ENCODE results near the gene SYT7.
A peak's percentile ranks its signal among the peaks of the same experiment; 100 is the strongest.

The SYT7 gene

GRCh38 chr11:61526956-61527731, 53.7 kb downstream of the SYT7 start:
- in situ Hi-C loops (cut with MboI; ENCODE audit: low pct_unique_long_range_greater_than_20kb, low sequenced_read_pairs) = no loop called here
- DNase-seq = no peak

DNA sequence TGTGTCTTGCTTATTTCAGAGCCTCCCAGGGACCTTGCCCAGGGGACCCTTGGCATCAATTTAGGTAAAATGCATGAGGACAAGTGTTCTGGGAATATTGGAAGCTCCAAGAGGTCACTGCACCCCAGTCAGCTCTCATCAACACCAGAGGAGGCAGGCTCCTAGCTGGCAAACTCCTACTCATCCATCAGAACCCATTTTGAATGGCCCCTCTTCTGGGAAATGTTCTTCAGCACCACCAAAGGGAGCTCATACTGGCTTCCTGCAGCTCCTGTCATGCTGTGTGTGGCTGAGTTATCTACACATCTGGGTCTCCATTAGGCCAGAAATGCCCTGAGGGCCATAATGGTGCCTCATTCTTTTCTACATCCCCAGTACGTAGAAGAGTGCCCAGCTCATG, 54.6 kb downstream of the SYT7 start:
- no peak for DNase-seq
- in situ Hi-C loops (cut with MboI; ENCODE audit: low pct_unique_long_range_greater_than_20kb, low sequenced_read_pairs) = no loop called here

DNA sequence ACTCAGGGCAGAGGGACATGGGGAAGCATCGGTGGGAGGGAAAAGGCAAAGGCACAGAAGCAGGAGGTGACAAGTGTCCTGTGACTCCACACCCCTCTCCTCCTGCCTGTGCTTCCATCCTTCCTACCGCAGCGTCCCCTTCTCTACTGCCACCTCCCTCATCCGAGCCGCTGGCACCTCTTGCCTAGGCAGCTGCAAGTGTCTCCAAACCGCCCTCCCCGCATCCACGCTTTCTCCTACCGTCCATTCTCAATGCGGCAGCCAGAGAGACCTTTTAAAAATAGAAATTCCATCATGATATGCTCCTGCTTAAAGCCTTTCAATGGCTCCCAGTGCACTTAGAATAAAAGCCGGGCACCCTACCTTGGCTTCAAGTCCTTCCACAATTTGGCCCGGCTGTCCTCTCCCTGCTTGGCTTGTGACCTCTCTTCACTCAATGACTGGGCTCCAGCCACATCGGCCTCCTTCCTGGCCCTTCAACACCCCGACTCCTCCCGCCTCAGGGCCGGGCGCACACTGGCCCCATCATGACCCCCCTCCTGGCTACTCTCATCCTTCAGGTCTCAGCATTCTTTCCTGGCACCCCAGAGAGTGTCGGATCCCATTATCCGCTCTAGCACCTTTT, 55.8 kb downstream of the SYT7 start:
- DNase-seq = no peak
- in situ Hi-C loops (cut with MboI; ENCODE audit: low pct_unique_long_range_greater_than_20kb, low sequenced_read_pairs) = no loop called here

DNA sequence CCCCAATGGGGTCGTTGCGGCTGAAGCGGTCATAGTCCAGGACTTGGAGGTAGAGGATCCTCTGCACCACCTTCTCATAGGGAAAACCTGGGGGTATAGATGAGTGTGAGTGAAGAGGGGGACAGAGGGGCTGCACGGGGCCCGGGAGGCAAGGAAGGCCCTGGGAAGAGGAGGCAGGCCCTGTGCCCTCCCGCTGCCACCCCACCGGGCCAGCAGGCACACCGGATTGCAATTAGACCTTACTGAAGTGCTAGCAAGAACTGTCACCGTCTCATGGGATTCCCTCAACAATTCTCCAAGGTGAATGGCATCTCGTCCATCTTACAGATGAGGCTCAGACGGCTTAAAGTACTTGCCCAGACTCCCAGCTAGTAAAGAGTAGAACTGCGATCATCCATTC, 56.4 kb downstream of the SYT7 start:
- DNase-seq = no peak
- in situ Hi-C loops (cut with MboI; ENCODE audit: low pct_unique_long_range_greater_than_20kb, low sequenced_read_pairs) = no loop called here

DNA sequence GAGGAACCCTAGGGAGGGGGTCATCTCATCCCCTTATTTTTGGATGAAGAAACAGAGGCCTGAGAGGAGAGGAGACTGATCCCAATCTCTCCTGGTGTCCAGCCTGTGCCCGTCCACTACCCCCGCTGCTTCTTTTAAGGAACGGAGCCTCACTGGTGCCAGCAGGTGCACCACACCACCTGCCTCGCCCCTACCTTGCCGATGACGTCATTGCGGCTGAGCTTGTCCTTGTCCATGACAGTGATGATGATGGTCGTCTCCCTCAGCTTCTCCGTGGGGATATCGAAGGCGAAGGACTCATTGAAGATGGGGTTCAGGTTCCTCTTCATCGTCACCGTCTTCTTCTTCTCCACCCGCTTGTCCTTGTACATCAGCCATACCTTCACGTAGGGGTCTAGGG, 58.0 kb downstream of the SYT7 start:
- in situ Hi-C loops (cut with MboI; ENCODE audit: low pct_unique_long_range_greater_than_20kb, low sequenced_read_pairs) = no loop called here
- DNase-seq = no peak

- in situ Hi-C loops (cut with MboI; ENCODE audit: low pct_unique_long_range_greater_than_20kb, low sequenced_read_pairs) = no loop called here
- no peak for DNase-seq
Observed at GRCh38 chr11:61518032-61518795, 62.7 kb downstream of the SYT7 start.

DNA sequence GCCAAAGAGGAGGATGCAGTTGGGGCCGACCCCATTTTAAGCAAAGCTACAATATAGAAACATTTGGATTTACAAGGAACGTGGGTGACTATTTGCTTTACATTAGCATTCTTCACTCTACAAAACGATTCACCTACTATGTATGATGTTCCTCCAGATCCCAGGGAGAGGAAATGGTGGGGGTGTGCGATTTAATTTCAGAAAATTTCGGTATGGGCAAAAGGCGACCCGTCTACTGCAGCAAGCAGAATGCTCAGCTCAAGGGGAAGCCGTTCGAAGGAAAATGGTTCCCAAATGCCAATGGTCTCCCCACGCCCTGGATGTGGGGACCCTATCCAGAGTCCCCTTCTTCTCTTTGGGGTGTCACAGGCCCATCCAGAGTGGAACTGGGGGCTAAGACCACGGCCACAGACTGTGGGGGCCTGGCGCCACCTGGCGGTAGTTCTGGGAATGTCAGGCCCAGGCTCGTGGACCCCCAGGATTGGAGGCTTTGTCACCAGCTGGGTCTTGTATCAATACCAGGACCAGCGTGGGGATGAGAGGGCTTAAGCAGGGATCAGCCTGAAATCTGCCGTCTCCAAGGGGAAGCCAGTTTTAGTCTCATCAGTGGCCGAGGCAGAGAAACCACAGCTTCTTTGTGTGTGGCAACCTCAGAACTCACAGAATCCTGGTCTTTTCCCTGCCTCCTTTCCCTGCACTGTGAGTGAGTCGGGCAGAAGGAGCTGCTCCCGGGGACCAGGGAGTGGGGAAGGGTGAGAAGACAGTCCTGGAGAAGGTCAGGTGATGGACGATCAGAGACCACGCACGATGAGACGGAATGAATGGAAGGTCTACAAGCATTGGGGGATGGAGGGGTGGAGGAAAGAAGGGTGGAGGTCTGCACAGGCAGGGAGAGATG, 64.0 kb downstream of the SYT7 start:
- peak; percentile 58 for DNase-seq
- in situ Hi-C loops (cut with MboI; ENCODE audit: low pct_unique_long_range_greater_than_20kb, low sequenced_read_pairs) = no loop called here

DNA sequence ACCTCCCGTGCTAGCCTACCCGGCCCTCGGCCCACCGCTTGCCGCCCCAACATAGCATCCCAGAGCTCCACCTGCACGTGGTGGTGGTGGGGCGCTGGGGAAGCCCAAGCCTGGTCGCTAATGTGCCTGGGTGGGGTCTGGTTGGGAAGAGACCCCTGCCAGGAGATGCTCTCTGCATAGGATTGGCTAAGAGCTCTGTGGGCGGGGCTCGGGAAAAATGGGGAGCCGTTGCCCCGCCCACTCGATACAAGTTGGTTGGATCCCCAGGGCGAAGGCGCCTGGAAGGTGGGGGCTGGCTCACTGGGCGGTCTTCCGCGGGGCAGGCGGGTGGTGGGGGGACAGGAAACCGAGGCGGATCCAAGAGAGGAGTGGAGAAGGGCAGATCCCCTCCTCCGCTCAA, 64.7 kb downstream of the SYT7 start:
- in situ Hi-C loops (cut with MboI; ENCODE audit: low pct_unique_long_range_greater_than_20kb, low sequenced_read_pairs) = no loop called here
- DNase-seq = no peak

DNA sequence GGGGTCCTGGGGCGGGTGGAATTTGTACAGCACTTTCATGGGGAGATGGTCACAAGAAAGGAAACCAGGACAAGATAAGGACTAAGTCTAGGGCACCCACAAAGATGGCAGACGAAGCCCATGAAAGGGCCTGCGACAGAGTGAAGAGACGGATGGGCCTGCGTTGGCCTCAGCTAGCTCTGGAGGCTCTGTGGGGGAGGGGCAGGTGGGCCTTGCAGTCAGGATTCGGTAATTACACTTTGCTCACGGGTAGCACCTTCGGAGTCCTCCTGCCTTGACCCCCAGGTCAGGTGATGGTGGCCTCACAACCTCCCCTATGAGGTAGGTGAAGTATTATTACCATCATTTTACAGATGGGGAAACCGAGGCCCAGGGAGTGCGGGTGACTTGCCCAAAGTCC, 65.2 kb downstream of the SYT7 start:
- DNase-seq = no peak
- in situ Hi-C loops (cut with MboI; ENCODE audit: low pct_unique_long_range_greater_than_20kb, low sequenced_read_pairs) = no loop called here

- in situ Hi-C loops (cut with MboI; ENCODE audit: low pct_unique_long_range_greater_than_20kb, low sequenced_read_pairs) = no loop called here
Observed at GRCh38 chr11:61514050-61514917, 66.6 kb downstream of the SYT7 start.

GRCh38 chr11:61513143-61513765, 67.6 kb downstream of the SYT7 start:
- in situ Hi-C loops (cut with MboI; ENCODE audit: low pct_unique_long_range_greater_than_20kb, low sequenced_read_pairs) = no loop called here
- DNase-seq = no peak

More at GRCh38 chr11:61514050-61514917, 66.6 kb downstream of the SYT7 start:
- DNase-seq = no peak

GRCh38 chr11:61512435-61512834, 68.4 kb downstream of the SYT7 start:
- no peak for DNase-seq
- in situ Hi-C loops (cut with MboI; ENCODE audit: low pct_unique_long_range_greater_than_20kb, low sequenced_read_pairs) = no loop called here

DNA sequence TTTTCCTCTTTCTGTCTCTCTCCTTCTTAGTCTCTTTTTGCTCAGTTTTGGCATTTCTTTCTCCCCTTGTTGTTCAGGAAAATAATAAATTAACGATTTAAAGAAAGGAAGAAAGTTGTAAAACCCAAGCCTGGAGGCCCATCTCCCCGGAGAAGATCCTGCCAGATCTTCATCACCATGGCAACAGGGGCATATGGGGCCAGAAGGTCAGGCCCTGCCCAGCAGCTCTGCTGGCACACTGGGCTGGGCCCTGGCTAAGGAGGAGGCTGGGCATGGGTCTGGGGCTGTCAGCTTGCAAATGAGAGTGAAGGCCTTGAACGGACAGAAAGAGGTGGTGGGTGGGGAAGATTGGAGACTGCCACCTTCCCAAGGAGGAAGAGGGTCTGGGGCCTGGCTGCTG, 69.5 kb downstream of the SYT7 start:
- no peak for DNase-seq
- in situ Hi-C loops (cut with MboI; ENCODE audit: low pct_unique_long_range_greater_than_20kb, low sequenced_read_pairs) = no loop called here

DNA sequence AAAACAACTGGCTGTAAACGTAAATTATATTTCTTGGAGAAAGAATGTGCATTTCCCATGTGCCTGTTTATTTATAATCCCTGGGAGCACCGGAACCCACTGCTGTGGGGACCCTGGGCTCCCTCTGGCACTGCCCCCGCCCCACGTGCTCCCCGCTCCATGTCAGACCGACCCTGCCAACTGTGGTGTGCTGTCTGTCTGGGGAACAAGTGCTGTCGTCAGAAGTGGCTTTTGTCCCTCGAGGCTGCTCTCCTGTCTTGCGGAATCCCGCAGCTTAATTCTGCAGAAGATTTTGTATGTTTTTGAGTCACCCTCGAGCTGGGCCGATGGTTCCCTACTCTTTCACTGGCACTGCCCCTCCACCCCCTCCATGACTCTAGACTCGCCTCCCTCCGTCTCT, 69.9 kb downstream of the SYT7 start:
- in situ Hi-C loops (cut with MboI; ENCODE audit: low pct_unique_long_range_greater_than_20kb, low sequenced_read_pairs) = no loop called here

DNA sequence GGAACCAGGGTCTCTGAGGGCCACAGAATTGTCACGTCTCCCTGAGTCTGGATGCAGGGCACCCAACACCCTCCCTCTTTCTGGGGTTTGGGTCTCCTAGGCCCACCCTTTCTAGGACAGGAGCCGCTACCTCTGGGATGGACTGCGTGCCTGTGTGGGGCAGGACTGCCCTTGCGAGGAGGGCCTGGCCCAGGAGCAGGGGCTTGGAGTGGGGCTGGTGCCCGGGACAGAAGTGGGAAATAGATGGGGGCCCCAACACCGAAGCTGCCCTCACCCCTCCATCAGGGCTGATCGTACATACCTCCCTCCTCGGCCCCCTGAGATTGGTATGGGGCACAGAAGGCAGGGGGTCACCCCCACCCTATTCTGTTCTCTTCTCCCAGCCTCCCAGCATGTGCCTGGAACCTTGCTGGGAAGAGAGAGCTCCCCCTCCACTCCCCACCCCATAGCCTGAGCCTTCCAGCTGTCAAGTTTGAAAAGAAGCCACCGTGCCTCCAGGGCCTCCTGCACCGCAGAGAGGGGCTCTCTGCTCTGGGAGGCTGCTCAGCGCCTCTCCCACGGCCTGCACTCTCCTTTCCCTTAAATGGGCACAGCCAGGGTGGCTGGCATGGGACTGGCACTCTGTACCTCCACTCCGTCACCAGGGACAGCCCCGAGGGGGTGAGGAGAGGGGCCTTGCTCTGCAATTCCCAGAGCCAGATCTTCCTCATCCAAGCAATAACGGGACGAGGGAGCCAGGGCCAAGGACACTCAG, 70.5 kb downstream of the SYT7 start:
- in situ Hi-C loops (cut with MboI; ENCODE audit: low pct_unique_long_range_greater_than_20kb, low sequenced_read_pairs) = no loop called here
- no peak for DNase-seq

More for the DNA sequence above, 69.9 kb downstream of the SYT7 start:
- DNase-seq = no peak

- in situ Hi-C loops (cut with MboI; ENCODE audit: low pct_unique_long_range_greater_than_20kb, low sequenced_read_pairs) = no loop called here
- peak; percentile 87 for DNase-seq
Observed at GRCh38 chr11:61509043-61510029, 71.5 kb downstream of the SYT7 start.
